GM23248 (cell line): ENCODE data around the gene ADGRG4.

ENCODE experiments used
- EZH2 ChIP-seq: fragments of 200-600 bp; sonication (generic); IDR thresholded peaks from 2 replicates; pipeline ENCODE4 v1.6.1; 2018; ENCODE audit warnings: antibody characterized with exemption, mild to moderate bottlenecking; ENCODE audit not compliant: insufficient read depth, poor library complexity, severe bottlenecking
- EZH2phosphoT487 ChIP-seq: fragments of 200-600 bp; sonication (generic); IDR thresholded peaks from 2 replicates; pipeline ENCODE4 v1.6.1; 2018; ENCODE audit warnings: antibody characterized with exemption, moderate library complexity, mild to moderate bottlenecking, low read depth; ENCODE audit not compliant: insufficient read depth

- TF ChIP-seq EZH2phosphoT487 = no peak
- TF ChIP-seq EZH2 = no peak
Observed at GRCh38 chrX:136376713-136377112, 76.0 kb downstream of the ADGRG4 start.
